GM18520 (cell line): ENCODE measurements around the gene SYT1.

Experiments used
- ATAC-seq: cut with Tn5 transposase; IDR thresholded peaks from one replicate; pipeline ENCODE4 v1.9.1; 2021; ENCODE audit not compliant: unreplicated experiment

Gene SYT1

GRCh38 chr12:79487386-79488110, 623.0 kb downstream of the SYT1 start:
- no peak for ATAC-seq
